Measurements from ENCODE around the gene BAHD1. TPM values are rescaled to one million over a fixed set of nuclear protein-coding genes. Genes with fewer than 3 reads are reported as not detected.
A peak's percentile ranks its signal among the peaks of the same experiment; 100 is the strongest.

Gene BAHD1
- total and polyA plus RNA-seq, 2 experiments from 2014 or later = 11.2 to 40.1 TPM

DNA sequence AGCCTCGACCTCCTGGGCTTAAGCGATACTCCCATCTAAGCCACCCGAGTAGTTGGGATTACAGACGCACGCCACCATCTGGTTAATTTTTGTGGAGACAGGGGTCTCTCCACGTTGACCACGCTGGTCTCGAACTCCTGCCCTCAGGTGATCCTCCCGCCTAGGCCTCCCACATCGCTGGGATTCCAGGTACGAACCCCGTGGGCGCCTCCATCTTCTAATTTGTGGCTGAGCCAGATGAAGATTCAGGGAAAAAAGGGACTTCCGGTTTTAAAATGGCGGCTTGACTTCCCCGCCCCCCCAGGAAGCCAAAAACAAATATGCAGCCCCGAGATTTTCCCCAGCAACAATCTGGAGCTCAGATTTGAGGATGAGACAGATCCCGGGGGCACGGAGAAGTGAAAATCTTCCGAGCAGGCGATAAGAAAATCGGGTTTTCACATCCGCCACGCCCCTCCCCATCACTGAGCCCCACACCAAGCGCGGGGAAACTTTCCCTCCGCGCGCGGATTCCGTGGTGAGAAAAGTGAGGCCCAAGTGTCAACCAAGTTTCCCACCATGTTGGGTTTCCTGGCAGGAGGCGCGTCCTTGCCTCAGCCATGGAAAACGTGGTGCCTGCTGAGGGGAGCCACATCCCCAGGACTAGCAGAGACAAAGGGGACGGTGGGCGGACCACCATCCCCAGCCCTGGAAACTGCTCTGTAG lies 45.5 kb downstream of the BAHD1 start:
- Mint-ChIP-seq H3K4me1 (no peaks in the 10 kb centered on the region), H3K36me3 (ENCODE audit: low read depth) (no peaks in the 10 kb centered on the region), H3K27me3 (ENCODE audit: insufficient read depth, low read depth, poor library complexity) (peaks cover 3% of the 10 kb centered on the region), H3K27ac (no peak overlapping the region), H3K4me3 (no peak overlapping the region), H3K9me3 (no peaks in the 10 kb centered on the region; the same call in 2 of the 3 replicates)
- no peak overlapping the region for H3K4me2 ChIP-seq
- DNase-seq (ENCODE audit: low spot score) (no peak), ATAC-seq (no peak)
- no peaks in the 10 kb centered on the region for H3K4me1 ChIP-seq (ENCODE audit: insufficient read depth)
- TF ChIP-seq EZH2 (IDR thresholded peaks at IDR 0.05; ENCODE audit: low read depth, unreplicated experiment) = no peak
- TF ChIP-seq, protein P1, sequence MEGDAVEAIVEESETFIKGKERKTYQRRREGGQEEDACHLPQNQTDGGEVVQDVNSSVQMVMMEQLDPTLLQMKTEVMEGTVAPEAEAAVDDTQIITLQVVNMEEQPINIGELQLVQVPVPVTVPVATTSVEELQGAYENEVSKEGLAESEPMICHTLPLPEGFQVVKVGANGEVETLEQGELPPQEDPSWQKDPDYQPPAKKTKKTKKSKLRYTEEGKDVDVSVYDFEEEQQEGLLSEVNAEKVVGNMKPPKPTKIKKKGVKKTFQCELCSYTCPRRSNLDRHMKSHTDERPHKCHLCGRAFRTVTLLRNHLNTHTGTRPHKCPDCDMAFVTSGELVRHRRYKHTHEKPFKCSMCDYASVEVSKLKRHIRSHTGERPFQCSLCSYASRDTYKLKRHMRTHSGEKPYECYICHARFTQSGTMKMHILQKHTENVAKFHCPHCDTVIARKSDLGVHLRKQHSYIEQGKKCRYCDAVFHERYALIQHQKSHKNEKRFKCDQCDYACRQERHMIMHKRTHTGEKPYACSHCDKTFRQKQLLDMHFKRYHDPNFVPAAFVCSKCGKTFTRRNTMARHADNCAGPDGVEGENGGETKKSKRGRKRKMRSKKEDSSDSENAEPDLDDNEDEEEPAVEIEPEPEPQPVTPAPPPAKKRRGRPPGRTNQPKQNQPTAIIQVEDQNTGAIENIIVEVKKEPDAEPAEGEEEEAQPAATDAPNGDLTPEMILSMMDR (conservative IDR thresholded peaks at IDR 0.05; ENCODE audit: low read depth in 2 of 2) = 0 out of 4 replicates have a peak, but pooled peaks of 1 of the 2 experiments have one; percentile 16
- no peaks in the 10 kb centered on the region for H3K36me3 ChIP-seq (ENCODE audit: insufficient read depth)
- no peak overlapping the region for H3K4me3 ChIP-seq
- no peaks in the 10 kb centered on the region for H3K27me3 ChIP-seq (ENCODE audit: insufficient read depth)
- H3K79me2 ChIP-seq (replicated peaks; ENCODE audit: insufficient read depth) = no peaks in the 10 kb centered on the region
- no peak overlapping the region for H3K27ac ChIP-seq (ENCODE audit: low read depth)
- peak overlapping the region; percentile 56; the same call in 1 of the 2 replicates for H2AFZ ChIP-seq
- H3K9me2 ChIP-seq (ENCODE audit: insufficient read depth) = no peaks in the 10 kb centered on the region
- H4K20me1 ChIP-seq (replicated peaks; ENCODE audit: insufficient read depth) = no peaks in the 10 kb centered on the region
- H3F3A ChIP-seq (replicated peaks; ENCODE audit: low read depth) = no peaks in the 10 kb centered on the region

DNA sequence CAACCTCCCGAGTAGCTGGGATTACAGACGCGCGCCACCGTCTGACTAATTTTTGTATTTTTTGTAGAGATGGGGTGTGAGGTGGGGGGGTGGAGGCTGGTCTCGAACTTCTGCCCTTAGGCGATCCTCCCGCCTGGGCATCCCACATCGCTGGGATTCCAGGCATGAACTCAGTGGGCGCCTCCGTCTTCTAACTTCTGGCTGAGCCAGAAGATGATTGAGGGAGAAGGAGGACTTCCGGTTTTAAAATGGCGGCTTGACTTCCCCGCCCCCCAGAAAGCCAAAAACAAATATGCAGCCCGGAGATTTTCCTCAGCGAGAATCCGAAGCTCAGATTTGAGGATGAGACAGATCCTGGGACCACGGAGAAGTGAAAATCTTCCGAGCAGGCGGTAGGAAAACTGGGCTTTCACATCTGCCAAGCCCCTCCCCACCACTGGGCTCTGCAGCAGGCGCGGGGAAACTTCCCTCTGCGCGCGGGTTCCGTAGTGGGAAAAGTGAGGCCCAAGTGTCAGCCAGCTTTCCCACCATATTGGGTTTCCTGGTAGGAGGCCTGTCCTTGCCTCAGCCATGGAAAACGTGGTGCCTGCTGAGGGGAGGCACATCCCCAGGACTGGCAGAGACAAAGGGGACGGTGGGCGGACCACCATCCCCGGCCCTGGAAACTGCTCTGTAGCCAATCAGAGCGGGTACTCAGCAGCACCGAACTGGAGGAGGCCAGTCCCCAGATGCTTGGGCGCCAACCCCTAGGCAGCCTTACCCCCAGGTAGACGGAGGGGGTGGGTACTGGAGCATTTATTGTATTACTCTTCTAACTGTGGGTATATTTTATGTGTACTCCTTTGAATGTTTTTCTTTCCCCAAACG lies 47.3 kb downstream of the BAHD1 start:
- no peak overlapping the region; the same call in 1 of the 2 replicates for H2AFZ ChIP-seq
- H3K27ac ChIP-seq (ENCODE audit: low read depth) = no peak overlapping the region
- Mint-ChIP-seq H3K27ac (no peak overlapping the region), H3K27me3 (ENCODE audit: insufficient read depth, low read depth, poor library complexity) (peaks cover 3% of the 10 kb centered on the region), H3K36me3 (ENCODE audit: low read depth) (no peaks in the 10 kb centered on the region), H3K9me3 (no peaks in the 10 kb centered on the region; the same call in 2 of the 3 replicates), H3K4me1 (no peaks in the 10 kb centered on the region), H3K4me3 (no peak overlapping the region)
- H3K36me3 ChIP-seq (ENCODE audit: insufficient read depth) = no peaks in the 10 kb centered on the region
- DNase-seq (ENCODE audit: low spot score) (peak; percentile 26), ATAC-seq (no peak)
- H3K4me1 ChIP-seq (ENCODE audit: insufficient read depth) = no peaks in the 10 kb centered on the region
- no peak overlapping the region for H3K4me2 ChIP-seq
- H4K20me1 ChIP-seq (replicated peaks; ENCODE audit: insufficient read depth) = no peaks in the 10 kb centered on the region
- no peaks in the 10 kb centered on the region for H3K9me2 ChIP-seq (ENCODE audit: insufficient read depth)
- H3F3A ChIP-seq (replicated peaks; ENCODE audit: low read depth) = no peaks in the 10 kb centered on the region
- H3K27me3 ChIP-seq (ENCODE audit: insufficient read depth) = no peaks in the 10 kb centered on the region
- H3K4me3 ChIP-seq = no peak overlapping the region
- no peaks in the 10 kb centered on the region for H3K79me2 ChIP-seq (replicated peaks; ENCODE audit: insufficient read depth)
- no peak for TF ChIP-seq STAT1 (IDR thresholded peaks at IDR 0.05; ENCODE audit: unreplicated experiment)
- TF ChIP-seq EZH2 (IDR thresholded peaks at IDR 0.05; ENCODE audit: low read depth, unreplicated experiment) = no peak
- no peak for TF ChIP-seq EZH2phosphoT487 (IDR thresholded peaks at IDR 0.05; ENCODE audit: unreplicated experiment)
- TF ChIP-seq JUNB (IDR thresholded peaks at IDR 0.05; ENCODE audit: unreplicated experiment) = no peak
- no peak for TF ChIP-seq NANOG (IDR thresholded peaks at IDR 0.05; ENCODE audit: borderline replicate concordance)
- no peak for TF ChIP-seq CREB1 (CRISPR knock-in tag; IDR thresholded peaks at IDR 0.05; ENCODE audit: low read depth)
- TF ChIP-seq ZNF114 (CRISPR knock-in tag; IDR thresholded peaks at IDR 0.05) = no peak
- TF ChIP-seq, protein P2, sequence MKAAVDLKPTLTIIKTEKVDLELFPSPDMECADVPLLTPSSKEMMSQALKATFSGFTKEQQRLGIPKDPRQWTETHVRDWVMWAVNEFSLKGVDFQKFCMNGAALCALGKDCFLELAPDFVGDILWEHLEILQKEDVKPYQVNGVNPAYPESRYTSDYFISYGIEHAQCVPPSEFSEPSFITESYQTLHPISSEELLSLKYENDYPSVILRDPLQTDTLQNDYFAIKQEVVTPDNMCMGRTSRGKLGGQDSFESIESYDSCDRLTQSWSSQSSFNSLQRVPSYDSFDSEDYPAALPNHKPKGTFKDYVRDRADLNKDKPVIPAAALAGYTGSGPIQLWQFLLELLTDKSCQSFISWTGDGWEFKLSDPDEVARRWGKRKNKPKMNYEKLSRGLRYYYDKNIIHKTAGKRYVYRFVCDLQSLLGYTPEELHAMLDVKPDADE (IDR thresholded peaks at IDR 0.05) = no peak
- TF ChIP-seq, protein P1 (conservative IDR thresholded peaks at IDR 0.05; ENCODE audit: low read depth in 2 of 2) = no peak
- no peak for TF ChIP-seq POLR2AphosphoS5 (IDR thresholded peaks at IDR 0.05; ENCODE audit: low read depth)
- TF ChIP-seq ZNF331 (CRISPR knock-in tag; IDR thresholded peaks at IDR 0.05; ENCODE audit: low read depth) = no peak

Measured in GM23338 (cell line).